Measurements from ENCODE around the gene HOXA5. TPM values are rescaled to one million over a fixed set of nuclear protein-coding genes. Genes with fewer than 3 reads are reported as not detected.

Gene HOXA5
- total RNA-seq, 1 donor from 2014 or later: 0.59 TPM

- no peak overlapping the region for H3K27ac Mint-ChIP-seq (ENCODE audit: unreplicated experiment)
- H3K9me3 Mint-ChIP-seq (ENCODE audit: unreplicated experiment): no peaks in the 10 kb centered on the region
- no peak for DNase-seq (ENCODE audit: low spot score)
- no peak for TF ChIP-seq CTCF (IDR thresholded peaks at IDR 0.05; ENCODE audit: unreplicated experiment)
- H3K36me3 Mint-ChIP-seq (ENCODE audit: low read depth, unreplicated experiment): peaks cover 4% of the 10 kb centered on the region
- peaks cover 26% of the 10 kb centered on the region for H3K4me1 Mint-ChIP-seq (ENCODE audit: unreplicated experiment)
- H3K4me3 Mint-ChIP-seq (ENCODE audit: unreplicated experiment): no peak overlapping the region
- H3K27me3 Mint-ChIP-seq (ENCODE audit: unreplicated experiment): peaks cover 34% of the 10 kb centered on the region
Measured at GRCh38 chr7:27163288-27164044, 20.0 kb upstream of the HOXA5 start.

GRCh38 chr7:27162561-27163287, 19.2 kb upstream of the HOXA5 start:
- H3K27me3 Mint-ChIP-seq (ENCODE audit: unreplicated experiment): peaks cover 33% of the 10 kb centered on the region
- DNase-seq (ENCODE audit: low spot score): no peak
- H3K27ac Mint-ChIP-seq (ENCODE audit: unreplicated experiment): no peak overlapping the region
- TF ChIP-seq CTCF (IDR thresholded peaks at IDR 0.05; ENCODE audit: unreplicated experiment): no peak
- no peak overlapping the region for H3K4me3 Mint-ChIP-seq (ENCODE audit: unreplicated experiment)
- H3K4me1 Mint-ChIP-seq (ENCODE audit: unreplicated experiment): peaks cover 19% of the 10 kb centered on the region
- peaks cover 4% of the 10 kb centered on the region for H3K36me3 Mint-ChIP-seq (ENCODE audit: low read depth, unreplicated experiment)
- H3K9me3 Mint-ChIP-seq (ENCODE audit: unreplicated experiment): no peaks in the 10 kb centered on the region

- Mint-ChIP-seq H3K4me3 (ENCODE audit: unreplicated experiment) (no peak overlapping the region), H3K27ac (ENCODE audit: unreplicated experiment) (no peak overlapping the region), H3K9me3 (ENCODE audit: unreplicated experiment) (no peaks in the 10 kb centered on the region), H3K36me3 (ENCODE audit: low read depth, unreplicated experiment) (peaks cover 4% of the 10 kb centered on the region), H3K27me3 (ENCODE audit: unreplicated experiment) (peaks cover 35% of the 10 kb centered on the region), H3K4me1 (ENCODE audit: unreplicated experiment) (peaks cover 13% of the 10 kb centered on the region)
- no peak for DNase-seq (ENCODE audit: low spot score)
- no peak for TF ChIP-seq CTCF (IDR thresholded peaks at IDR 0.05; ENCODE audit: unreplicated experiment)
Measured at GRCh38 chr7:27161721-27162560, 18.5 kb upstream of the HOXA5 start.

- peaks cover 14% of the 10 kb centered on the region for H3K4me1 Mint-ChIP-seq (ENCODE audit: unreplicated experiment)
- H3K36me3 Mint-ChIP-seq (ENCODE audit: low read depth, unreplicated experiment): peaks cover 6% of the 10 kb centered on the region
- H3K27ac Mint-ChIP-seq (ENCODE audit: unreplicated experiment): no peak overlapping the region
- peak; percentile 54 for TF ChIP-seq CTCF (IDR thresholded peaks at IDR 0.05; ENCODE audit: unreplicated experiment)
- H3K27me3 Mint-ChIP-seq (ENCODE audit: unreplicated experiment): peaks cover 36% of the 10 kb centered on the region
- no peak for DNase-seq (ENCODE audit: low spot score)
- H3K9me3 Mint-ChIP-seq (ENCODE audit: unreplicated experiment): no peaks in the 10 kb centered on the region
- H3K4me3 Mint-ChIP-seq (ENCODE audit: unreplicated experiment): no peak overlapping the region
Measured at GRCh38 chr7:27161214-27161720, 17.8 kb upstream of the HOXA5 start.

Data from endothelial cell (in vitro differentiated cells).